SU-DHL-6 (cell line): Measurements from ENCODE around the gene SLC24A3.

Experiments used
- H2AFZ ChIP-seq: fragments of 200-600 bp; sonication (generic); 2 replicates; pipeline ENCODE4 v1.6.1; 2014; ENCODE audit warnings: low read depth, mild to moderate bottlenecking, moderate library complexity, mixed read lengths, antibody characterized with exemption, low read length; ENCODE audit not compliant: severe bottlenecking
- H3F3A ChIP-seq: fragments of 200-600 bp; shearing (Covaris generic); 2 replicates; pipeline ENCODE4 v1.6.0; 2016; ENCODE audit warnings: antibody characterized with exemption, mild to moderate bottlenecking; ENCODE audit not compliant: insufficient read depth
- H3K27ac ChIP-seq: fragments of 200-600 bp; sonication (generic); 2 replicates; pipeline ENCODE4 v1.5.1; 2016; ENCODE audit warnings: low read depth, mild to moderate bottlenecking, low read length, moderate library complexity, mixed read lengths
- H3K27me3 ChIP-seq: fragments of 200-600 bp; sonication (generic), shearing (Covaris generic); 2 replicates; pipeline ENCODE4 v1.6.0; 2014; ENCODE audit warnings: mild to moderate bottlenecking, low read length
- H3K36me3 ChIP-seq: fragments of 200-600 bp; sonication (generic); 2 replicates; pipeline ENCODE4 v1.6.1; 2014; ENCODE audit warnings: mild to moderate bottlenecking, low read length, mixed read lengths
- H3K4me2 ChIP-seq: fragments of 300-600, 200-600 bp; shearing (Covaris generic), sonication (generic); 2 replicates; pipeline ENCODE4 v1.6.0; 2014; ENCODE audit warnings: low read length, low read depth, mild to moderate bottlenecking; ENCODE audit not compliant: poor library complexity, severe bottlenecking
- H3K4me3 ChIP-seq: fragments of 200-600 bp; sonication (generic); 2 replicates; pipeline ENCODE4 v1.5.1; 2014; ENCODE audit warnings: antibody characterized with exemption, low read length, mild to moderate bottlenecking, mixed read lengths; ENCODE audit not compliant: insufficient read depth, poor library complexity, severe bottlenecking
- H3K79me2 ChIP-seq: fragments of 200-600 bp; sonication (generic); 2 replicates; pipeline ENCODE4 v1.6.1; 2014; ENCODE audit warnings: mild to moderate bottlenecking, low read length, moderate library complexity; ENCODE audit not compliant: insufficient read depth
- H3K9ac ChIP-seq: fragments of 200-600 bp; sonication (generic); 2 replicates; pipeline ENCODE4 v1.7.0; 2014; ENCODE audit warnings: mild to moderate bottlenecking, low read length
- H3K9me2 ChIP-seq: fragments of 200-600 bp; sonication (generic); replicated peaks from 2 replicates; pipeline ENCODE4 v1.6.1; 2014; ENCODE audit warnings: low read length; ENCODE audit not compliant: insufficient read depth
- H3K9me3 ChIP-seq: fragments of 200-600 bp; sonication (generic); 2 replicates; pipeline ENCODE4 v1.6.1; 2014; ENCODE audit warnings: low read length, mixed read lengths; ENCODE audit not compliant: insufficient read depth
- H4K20me1 ChIP-seq: fragments of 200-600 bp; sonication (generic); 2 replicates; pipeline ENCODE4 v1.6.1; 2014; ENCODE audit warnings: low read depth, mild to moderate bottlenecking, antibody characterized with exemption, low read length, moderate library complexity, mixed read lengths
- CTCF ChIP-seq: fragments of 200-600 bp; sonication (generic); IDR thresholded peaks from one replicate; pipeline ENCODE4 v1.5.1; 2017; ENCODE audit warnings: antibody characterized with exemption, mild to moderate bottlenecking, low read length, moderate library complexity; ENCODE audit not compliant: insufficient read depth, poor library complexity, severe bottlenecking
- EZH2phosphoT487 ChIP-seq: fragments of 200-600 bp; sonication (generic), shearing (Covaris generic); conservative IDR thresholded peaks from 2 replicates; pipeline ENCODE4 v1.6.1; 2018; ENCODE audit warnings: mild to moderate bottlenecking, antibody characterized with exemption, low read length, moderate library complexity, mixed read lengths

SLC24A3 gene

GRCh38 chr20:19757487-19758132, 545.2 kb downstream of the SLC24A3 start:
- Histone ChIP-seq H3K9ac (no peak overlapping the region), H3K9me2 (no peaks in the 10 kb centered on the region), H3K36me3 (no peaks in the 10 kb centered on the region), H3K9me3 (no peaks in the 10 kb centered on the region), H3K4me3 (no peak overlapping the region), H2AFZ (no peak overlapping the region), H3K27me3 (no peaks in the 10 kb centered on the region), H3K79me2 (no peaks in the 10 kb centered on the region), H3K4me2 (no peak overlapping the region), H3F3A (no peaks in the 10 kb centered on the region), H4K20me1 (no peaks in the 10 kb centered on the region), H3K27ac (no peak overlapping the region)
- TF ChIP-seq EZH2phosphoT487, result no peak
- TF ChIP-seq CTCF, result no peak

- TF ChIP-seq EZH2phosphoT487 (no peak), CTCF (no peak)
- H3K27me3 ChIP-seq, result no peaks in the 10 kb centered on the region
- H3K9me2 ChIP-seq, result no peaks in the 10 kb centered on the region
- H2AFZ ChIP-seq, result no peak within 1 kb of the TSS
- no peak within 1 kb of the TSS for H3K4me3 ChIP-seq
- no peak within 1 kb of the TSS for H3K4me2 ChIP-seq
- H3K36me3 ChIP-seq, result no peaks in the 10 kb centered on the region
- H3K79me2 ChIP-seq, result no peaks in the 10 kb centered on the region
- no peak within 1 kb of the TSS for H3K27ac ChIP-seq
- no peak within 1 kb of the TSS for H3K9ac ChIP-seq
- no peaks in the 10 kb centered on the region for H3F3A ChIP-seq
- H4K20me1 ChIP-seq, result no peaks in the 10 kb centered on the region
- H3K9me3 ChIP-seq, result no peaks in the 10 kb centered on the region
Measured at GRCh38 chr20:19758133-19758500, 545.7 kb downstream of the SLC24A3 start, which contains the start of gene RIN2. TSS of gene RIN2 (plus strand) at chr20:19758258. CDS start at chr20:19889602, 131,344 bp downstream.

- Histone ChIP-seq H3K4me3 (no peak overlapping the region), H3K79me2 (no peaks in the 10 kb centered on the region), H3K27ac (no peak overlapping the region), H3K9ac (no peak overlapping the region), H4K20me1 (no peaks in the 10 kb centered on the region), H2AFZ (no peak overlapping the region), H3K9me3 (no peaks in the 10 kb centered on the region), H3K9me2 (no peaks in the 10 kb centered on the region), H3K27me3 (no peaks in the 10 kb centered on the region), H3F3A (no peaks in the 10 kb centered on the region), H3K36me3 (no peaks in the 10 kb centered on the region), H3K4me2 (no peak overlapping the region)
- TF ChIP-seq CTCF (no peak), EZH2phosphoT487 (no peak)
Measured at GRCh38 chr20:19758501-19759331, 546.3 kb downstream of the SLC24A3 start.
